Activated CD4-positive, alpha-beta T cell treated with anti-CD3 and anti-CD28 coated beads, Interleukin-2, amount 10 ng/mL, durations not matched to agents 24 days and 14 days (primary cell): Measurements from ENCODE around the gene ZNF211. TPM values are rescaled to one million over a fixed set of nuclear protein-coding genes. Genes with fewer than 3 reads are reported as not detected.

ENCODE experiments used
- DNase-seq: peaks from one replicate; pipeline ENCODE4 v3.0.0; 2022
- H3K27ac Mint-ChIP-seq: one replicate; pipeline ENCODE4 v1.8.0; 2022; ENCODE audit warnings: mild to moderate bottlenecking, mixed read lengths
- H3K27me3 Mint-ChIP-seq: one replicate; pipeline ENCODE4 v1.8.0; 2022; ENCODE audit warnings: mixed read lengths
- H3K36me3 Mint-ChIP-seq: one replicate; pipeline ENCODE4 v1.8.0; 2022; ENCODE audit warnings: low read depth, mild to moderate bottlenecking, mixed read lengths
- H3K4me1 Mint-ChIP-seq: one replicate; pipeline ENCODE4 v1.8.0; 2021; ENCODE audit warnings: mixed read lengths
- H3K4me3 Mint-ChIP-seq: one replicate; pipeline ENCODE4 v1.8.0; 2022; ENCODE audit warnings: mild to moderate bottlenecking, moderate library complexity, mixed read lengths
- H3K9me3 Mint-ChIP-seq: one replicate; pipeline ENCODE4 v1.8.0; 2021; ENCODE audit warnings: mixed read lengths
- intact Hi-C: fragments of 100-400 bp; cut with micrococcal nuclease; formaldehyde crosslinking; loops from one replicate; pipeline ENCODE4 v1.15.1; 2023
- total RNA-seq: library from RNA; stranded (reverse); gene quantifications from 2 replicates; pipeline ENCODE4 v1.2.3, GENCODE V29; 2022

The ZNF211 gene
- total RNA-seq, 1 donor from 2014 or later, result 10.0 TPM

DNA sequence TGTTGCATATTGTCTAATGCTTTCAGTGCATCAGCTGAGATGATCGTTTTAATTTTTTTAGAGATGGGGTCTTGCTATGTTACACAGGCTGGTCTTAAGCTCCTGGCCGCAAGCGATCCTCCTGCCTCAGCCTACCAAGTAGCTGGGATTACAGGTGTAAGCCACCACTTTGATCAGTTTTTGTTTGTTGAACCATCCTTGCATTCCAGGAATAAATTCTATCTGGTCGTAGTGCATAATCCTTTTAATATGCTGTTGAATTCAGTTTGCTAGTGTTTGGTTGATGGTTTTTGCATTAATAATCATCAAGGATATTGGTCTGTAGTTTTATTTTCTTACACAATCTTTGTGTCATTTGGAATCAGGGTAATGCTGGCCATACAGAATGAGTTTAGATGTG lies 4.4 kb downstream of the ZNF211 start:
- DNase-seq, result no peak
- Mint-ChIP-seq H3K4me1 (peaks cover 14% of the 10 kb centered on the region), H3K27me3 (no peaks in the 10 kb centered on the region), H3K4me3 (no peak overlapping the region), H3K36me3 (peaks cover 86% of the 10 kb centered on the region), H3K9me3 (peaks cover 41% of the 10 kb centered on the region), H3K27ac (no peak overlapping the region)
- intact Hi-C loops, result loop anchor here (10.0 kb wide), 1 partner anchor 143 kb away; the partner anchor contains the start of gene ZNF773

- Mint-ChIP-seq H3K4me3 (no peak overlapping the region), H3K4me1 (no peaks in the 10 kb centered on the region), H3K27ac (no peak overlapping the region), H3K36me3 (peaks cover 73% of the 10 kb centered on the region), H3K27me3 (no peaks in the 10 kb centered on the region), H3K9me3 (peaks cover 40% of the 10 kb centered on the region)
- DNase-seq, result no peak
- intact Hi-C loops, result no loop called here
Observed at GRCh38 chr19:57641715-57642234, 8.8 kb downstream of the ZNF211 start.

- Mint-ChIP-seq H3K4me1 (no peaks in the 10 kb centered on the region), H3K9me3 (peaks cover 41% of the 10 kb centered on the region), H3K36me3 (peaks cover 65% of the 10 kb centered on the region), H3K27ac (no peak overlapping the region), H3K4me3 (no peak overlapping the region), H3K27me3 (no peaks in the 10 kb centered on the region)
- no peak for DNase-seq
- intact Hi-C loops, result no loop called here
Observed at GRCh38 chr19:57642396-57643046, 9.6 kb downstream of the ZNF211 start.

GRCh38 chr19:57643734-57644133 lies 10.8 kb downstream of the ZNF211 start:
- no peak overlapping the region for H3K4me3 Mint-ChIP-seq
- H3K27ac Mint-ChIP-seq, result no peak overlapping the region
- H3K27me3 Mint-ChIP-seq, result no peaks in the 10 kb centered on the region
- no peaks in the 10 kb centered on the region for H3K4me1 Mint-ChIP-seq
- intact Hi-C loops, result no loop called here
- DNase-seq, result no peak
- H3K36me3 Mint-ChIP-seq, result peaks cover 53% of the 10 kb centered on the region
- peaks cover 44% of the 10 kb centered on the region for H3K9me3 Mint-ChIP-seq

DNA sequence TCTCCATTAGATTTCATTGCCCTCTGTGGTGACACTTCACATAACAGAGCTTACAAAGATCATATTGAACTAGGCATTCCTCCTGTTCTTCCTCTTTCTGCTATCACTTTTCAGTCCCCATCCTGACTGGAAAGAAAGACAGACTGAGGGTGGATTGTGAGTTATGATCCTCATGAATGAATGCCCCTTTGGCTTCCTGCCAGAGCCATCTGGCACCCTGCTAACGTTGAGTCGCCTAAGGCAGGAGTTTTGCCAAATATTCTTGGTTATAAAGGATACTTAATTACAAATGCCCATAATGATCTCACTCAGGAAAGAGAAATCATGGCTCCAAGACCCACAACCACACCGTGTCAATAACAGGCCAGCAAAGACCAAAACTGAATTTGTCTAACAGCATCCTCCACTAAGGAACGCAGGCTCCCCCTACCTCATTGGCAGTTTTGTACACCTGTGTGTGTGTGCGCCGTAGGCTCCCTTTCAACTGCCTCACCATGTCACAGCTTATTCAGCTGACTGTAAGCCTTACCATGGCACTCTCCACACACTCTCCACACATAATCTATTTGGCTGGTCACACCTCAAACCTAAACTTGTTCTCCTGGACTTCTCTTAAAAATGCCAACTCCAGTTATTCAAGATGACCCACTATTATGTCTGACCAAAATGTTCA lies 15.5 kb downstream of the ZNF211 start:
- intact Hi-C loops, result no loop called here

DNA sequence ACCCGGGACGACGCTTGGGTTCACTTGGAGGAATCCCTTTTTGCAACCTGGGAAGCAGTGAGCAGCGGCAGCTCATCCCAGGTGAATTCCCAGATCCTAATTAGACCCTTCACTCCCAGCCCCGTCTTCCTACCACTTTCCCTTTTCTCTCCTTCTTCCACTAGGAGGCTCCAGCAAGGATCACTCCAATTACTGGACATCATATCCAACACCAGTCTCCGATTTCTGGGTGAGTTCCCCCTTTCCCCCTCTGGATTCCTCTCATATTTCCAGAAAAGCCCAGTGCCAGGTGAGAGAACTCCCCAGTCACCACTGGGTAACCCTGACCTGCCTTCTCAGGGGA lies 18.7 kb downstream of the ZNF211 start:
- Mint-ChIP-seq H3K27me3 (no peaks in the 10 kb centered on the region), H3K4me1 (peaks cover 4% of the 10 kb centered on the region), H3K36me3 (peaks cover 3% of the 10 kb centered on the region), H3K27ac (no peak overlapping the region), H3K4me3 (peak overlapping the region; percentile 5), H3K9me3 (peaks cover 63% of the 10 kb centered on the region)
- DNase-seq, result no peak
- intact Hi-C loops, result no loop called here

More for the DNA sequence above, 15.5 kb downstream of the ZNF211 start:
- H3K4me1 Mint-ChIP-seq, result peaks cover 4% of the 10 kb centered on the region
- no peak overlapping the region for H3K4me3 Mint-ChIP-seq
- H3K36me3 Mint-ChIP-seq, result peaks cover 9% of the 10 kb centered on the region
- peaks cover 45% of the 10 kb centered on the region for H3K9me3 Mint-ChIP-seq
- H3K27me3 Mint-ChIP-seq, result no peaks in the 10 kb centered on the region
- no peak for DNase-seq
- H3K27ac Mint-ChIP-seq, result no peak overlapping the region

DNA sequence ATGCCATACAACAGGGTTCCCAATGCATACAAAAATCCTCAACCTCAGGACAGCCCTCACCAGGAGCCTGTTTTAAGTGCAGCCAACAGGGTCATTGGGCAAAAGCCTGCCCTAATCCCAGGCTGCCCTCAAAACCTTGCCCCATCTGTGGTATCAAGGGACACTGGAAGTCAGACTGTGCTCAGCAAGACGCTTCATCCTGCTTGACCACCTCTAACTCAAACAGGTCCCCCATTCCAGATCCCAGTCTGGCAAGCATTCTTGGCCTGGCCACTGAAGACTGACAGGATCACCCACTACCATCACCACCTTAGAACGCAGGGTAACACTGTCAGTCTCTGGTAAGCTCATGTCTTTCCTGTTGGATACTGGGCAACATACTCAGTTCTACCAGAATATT lies 20.7 kb downstream of the ZNF211 start:
- H3K27me3 Mint-ChIP-seq, result no peaks in the 10 kb centered on the region
- no peak overlapping the region for H3K27ac Mint-ChIP-seq
- no peak for DNase-seq
- intact Hi-C loops, result no loop called here
- H3K36me3 Mint-ChIP-seq, result peaks cover 3% of the 10 kb centered on the region
- H3K4me3 Mint-ChIP-seq, result no peak overlapping the region
- H3K4me1 Mint-ChIP-seq, result peaks cover 4% of the 10 kb centered on the region
- H3K9me3 Mint-ChIP-seq, result peaks cover 52% of the 10 kb centered on the region

GRCh38 chr19:57655443-57655842 lies 22.5 kb downstream of the ZNF211 start:
- Mint-ChIP-seq H3K36me3 (peaks cover 3% of the 10 kb centered on the region), H3K27ac (no peak overlapping the region), H3K4me1 (peaks cover 4% of the 10 kb centered on the region), H3K9me3 (peaks cover 58% of the 10 kb centered on the region), H3K27me3 (no peaks in the 10 kb centered on the region), H3K4me3 (no peak overlapping the region)
- no peak for DNase-seq
- intact Hi-C loops, result no loop called here

DNA sequence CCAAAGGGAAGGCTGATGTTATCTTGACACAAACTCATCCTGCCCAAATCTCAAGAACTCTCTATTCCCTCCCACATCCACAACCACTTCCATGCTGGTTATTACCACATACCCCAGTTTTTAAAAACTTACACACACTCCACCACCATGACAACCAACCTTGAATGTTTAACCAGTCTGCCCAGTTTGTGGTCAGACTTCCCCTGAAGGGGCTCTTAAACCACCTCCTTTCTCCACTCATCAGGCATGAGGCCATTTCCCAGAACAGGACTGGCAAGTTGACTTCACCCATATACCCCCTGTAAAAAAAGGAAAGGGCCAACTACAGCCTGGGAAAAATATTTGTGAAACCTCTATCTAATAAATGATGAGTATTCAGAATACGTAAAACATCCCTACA lies 23.4 kb downstream of the ZNF211 start:
- Mint-ChIP-seq H3K9me3 (peaks cover 60% of the 10 kb centered on the region), H3K4me1 (peaks cover 3% of the 10 kb centered on the region), H3K27me3 (no peaks in the 10 kb centered on the region), H3K27ac (no peak overlapping the region), H3K4me3 (no peak overlapping the region), H3K36me3 (peaks cover 3% of the 10 kb centered on the region)
- intact Hi-C loops, result no loop called here
- no peak for DNase-seq

- H3K36me3 Mint-ChIP-seq, result no peaks in the 10 kb centered on the region
- intact Hi-C loops, result no loop called here
- peaks cover 8% of the 10 kb centered on the region for H3K27me3 Mint-ChIP-seq
- H3K4me1 Mint-ChIP-seq, result peaks cover 3% of the 10 kb centered on the region
- H3K27ac Mint-ChIP-seq, result no peak overlapping the region
- peak; percentile 59 for DNase-seq
- peaks cover 14% of the 10 kb centered on the region for H3K9me3 Mint-ChIP-seq
- H3K4me3 Mint-ChIP-seq, result peak overlapping the region; percentile 87
Observed at GRCh38 chr19:57664269-57665127, 31.5 kb downstream of the ZNF211 start.

GRCh38 chr19:57665261-57665806 lies 32.4 kb downstream of the ZNF211 start:
- intact Hi-C loops, result no loop called here
- DNase-seq, result no peak
- peak overlapping the region; percentile 45 for H3K4me3 Mint-ChIP-seq
- peaks cover 3% of the 10 kb centered on the region for H3K4me1 Mint-ChIP-seq
- peaks cover 8% of the 10 kb centered on the region for H3K27me3 Mint-ChIP-seq
- peaks cover 10% of the 10 kb centered on the region for H3K9me3 Mint-ChIP-seq
- no peak overlapping the region for H3K27ac Mint-ChIP-seq
- H3K36me3 Mint-ChIP-seq, result no peaks in the 10 kb centered on the region

- Mint-ChIP-seq H3K4me3 (no peak overlapping the region), H3K27ac (no peak overlapping the region)
- intact Hi-C loops, result no loop called here
Observed at GRCh38 chr19:57667228-57667627, 34.3 kb downstream of the ZNF211 start.

DNA sequence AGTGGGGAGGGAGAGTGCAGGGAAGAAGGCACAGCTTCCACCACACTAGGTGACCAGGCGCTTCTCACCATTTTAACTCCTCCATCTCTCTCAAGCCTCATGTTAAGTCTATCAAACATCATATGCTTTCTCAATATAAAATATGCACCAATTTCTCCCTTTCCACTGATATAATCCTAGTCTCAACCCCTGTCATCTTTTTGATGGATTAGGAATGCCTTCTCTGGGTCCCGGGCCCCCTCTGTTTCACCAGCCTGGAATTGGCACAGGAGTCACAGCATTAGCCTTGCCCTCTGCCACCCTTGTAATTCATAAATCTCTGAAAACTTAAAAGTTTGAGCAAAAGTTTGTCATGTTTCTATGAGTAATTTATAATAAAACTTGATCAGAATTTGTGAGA lies 35.7 kb downstream of the ZNF211 start, which contains the start of gene ZSCAN4:
ZSCAN4 (plus strand) TSS at position 301 of the 400 bp plus-strand sequence. CDS start 7,211 bp downstream, outside the sequence.
- peaks cover 8% of the 10 kb centered on the region for H3K27me3 Mint-ChIP-seq
- H3K36me3 Mint-ChIP-seq, result no peaks in the 10 kb centered on the region
- intact Hi-C loops, result no loop called here
- H3K4me1 Mint-ChIP-seq, result peaks cover 3% of the 10 kb centered on the region
- no peak within 1 kb of the TSS for H3K4me3 Mint-ChIP-seq
- peaks cover 13% of the 10 kb centered on the region for H3K9me3 Mint-ChIP-seq
- DNase-seq, result no peak
- H3K27ac Mint-ChIP-seq, result no peak within 1 kb of the TSS

More at GRCh38 chr19:57667228-57667627, 34.3 kb downstream of the ZNF211 start:
- DNase-seq, result no peak
- Mint-ChIP-seq H3K4me1 (peaks cover 3% of the 10 kb centered on the region), H3K36me3 (no peaks in the 10 kb centered on the region), H3K9me3 (peaks cover 13% of the 10 kb centered on the region), H3K27me3 (peaks cover 8% of the 10 kb centered on the region)
